HCT116 (cell line): ENCODE results near the gene SLAMF8. TPM values are rescaled to one million over a fixed set of nuclear protein-coding genes. Genes with fewer than 3 reads are reported as not detected.

ENCODE experiments used
- ATAC-seq: fragments of 200-7000 bp; cut with Tn5 transposase; 2 replicates; pipeline ENCODE4 v1.9.1; 2020; ENCODE audit warnings: mild to moderate bottlenecking, moderate library complexity
- BruUV-seq: library from RNA; stranded (reverse); fragments of 400-500 nt; replicated peaks from 2 replicates; lab custom pipeline; 2021; lab: Mats Ljungman, UMichigan
- CTCF ChIA-PET: fragments of 300-600 bp; sonication (Branson Sonifier 250); formaldehyde crosslinking; loops from one replicate; lab custom pipeline; 2021; ENCODE audit warnings: antibody characterized with exemption; lab: Charles Lee
- POLR2A ChIA-PET: fragments of 300-600, 350-600 bp; sonication (Branson Sonifier 250); formaldehyde crosslinking; loops from one replicate; lab custom pipeline; 2021; ENCODE audit warnings: antibody characterized with exemption; lab: Charles Lee
- RAD21 ChIA-PET, 2 experiments: fragments of 300-600 bp; sonication (Branson Sonifier 250); formaldehyde crosslinking; loops; one replicate each; lab custom pipeline; 2023; ENCODE audit warnings: low total read pairs in 2 of 2; ENCODE audit not compliant: uncharacterized antibody in 2 of 2, unreplicated experiment in 2 of 2, low non-redundant PET in 1 of 2; lab: Charles Lee
- DNase-seq: peaks from one replicate; pipeline ENCODE4 v3.0.0-alpha.2; 2010; ENCODE audit warnings: low read depth, low spot score
- H2AFZ ChIP-seq: fragments of 200-600 bp; shearing (Covaris generic), sonication (generic); 2 replicates; pipeline ENCODE4 v1.6.1; 2017; ENCODE audit warnings: low read depth, mixed run types, mixed read lengths, antibody characterized with exemption, low read length; ENCODE audit not compliant: poor library complexity, severe bottlenecking
- H3K27ac ChIP-seq: 2 replicates; pipeline ENCODE4 v1.5.1; 2012; ENCODE audit warnings: low read depth, low read length
- H3K27me3 ChIP-seq: fragments of 200-600 bp; sonication (generic); 2 replicates; pipeline ENCODE4 v1.6.1; 2016; ENCODE audit warnings: mixed run types, low read length, mixed read lengths; ENCODE audit not compliant: insufficient read depth
- H3K36me3 ChIP-seq, 2 experiments: fragments of 200-500 bp in 1 of 2; fragments of 200-600 bp in 1 of 2; sonication (Bioruptor generic) in 1 of 2; sonication (generic) in 1 of 2; 2 replicates each; pipeline versions ENCODE4 v1.5.1 to v1.6.1; 2014 to 2016; ENCODE audit warnings: low read length in 2 of 2, inconsistent platforms in 1 of 2, mixed read lengths in 1 of 2, mixed run types in 1 of 2; ENCODE audit not compliant: insufficient read depth in 2 of 2, control insufficient read depth in 1 of 2
- H3K4me1 ChIP-seq, 2 experiments: fragments of 200-600 bp in 1 of 2; sonication (generic) in 1 of 2; 2 replicates each; pipeline versions ENCODE4 v1.5.1 to v1.6.1; 2012 to 2017; ENCODE audit warnings: low read length in 2 of 2, inconsistent platforms in 1 of 2, mild to moderate bottlenecking in 1 of 2, mixed read lengths in 1 of 2, mixed run types in 1 of 2, moderate library complexity in 1 of 2; ENCODE audit not compliant: insufficient read depth in 2 of 2, control insufficient read depth in 1 of 2
- H3K4me2 ChIP-seq: fragments of 200-600 bp; sonication (generic); 2 replicates; pipeline ENCODE4 v1.6.1; 2017; ENCODE audit warnings: mixed run types, low read length, mixed read lengths
- H3K4me3 ChIP-seq, 2 experiments: fragments of 200-600 bp in 1 of 2; sonication (generic) in 1 of 2; replicated peaks in 1 of 2; 2 replicates each; pipeline ENCODE4 v1.5.1; 2011 to 2016; ENCODE audit warnings: low read length in 2 of 2, control low read depth in 1 of 2, low read depth in 1 of 2, mild to moderate bottlenecking in 1 of 2, mixed read lengths in 1 of 2, mixed run types in 1 of 2
- H3K79me2 ChIP-seq: fragments of 200-600 bp; sonication (generic); 2 replicates; pipeline ENCODE4 v1.6.1; 2017; ENCODE audit warnings: mild to moderate bottlenecking, mixed run types, low read length, moderate library complexity, mixed read lengths; ENCODE audit not compliant: insufficient read depth
- H3K9ac ChIP-seq: fragments of 200-600 bp; sonication (generic); 2 replicates; pipeline ENCODE4 v1.6.1; 2016; ENCODE audit warnings: low read length, mixed read lengths
- H3K9me2 ChIP-seq: fragments of 200-600 bp; sonication (generic), shearing (Covaris generic); 2 replicates; pipeline ENCODE4 v1.6.1; 2017; ENCODE audit warnings: mixed run types, mild to moderate bottlenecking, moderate library complexity; ENCODE audit not compliant: insufficient read depth
- H3K9me3 ChIP-seq, 2 experiments: fragments of 200-500 bp in 1 of 2; fragments of 200-600 bp in 1 of 2; sonication (Bioruptor generic) in 1 of 2; sonication (generic) in 1 of 2; 2 replicates each; pipeline ENCODE4 v1.6.1; 2014 to 2017; ENCODE audit warnings: low read length in 2 of 2, mixed read lengths in 2 of 2, inconsistent platforms in 1 of 2, low read depth in 1 of 2, mild to moderate bottlenecking in 1 of 2, mixed run types in 1 of 2, moderate library complexity in 1 of 2; ENCODE audit not compliant: control insufficient read depth in 1 of 2, insufficient read depth in 1 of 2
- H4K20me1 ChIP-seq: fragments of 200-600 bp; sonication (generic), shearing (Covaris generic); 2 replicates; pipeline ENCODE4 v1.6.1; 2017; ENCODE audit warnings: mixed run types, mild to moderate bottlenecking, moderate library complexity; ENCODE audit not compliant: insufficient read depth
- CBX3 ChIP-seq: IDR thresholded peaks from 2 replicates; pipeline ENCODE4 v1.6.1; 2012; ENCODE audit warnings: low read depth
- CEBPB ChIP-seq: IDR thresholded peaks from 2 replicates; pipeline ENCODE4 v1.6.1; 2012; ENCODE audit warnings: low read depth
- EGR1 ChIP-seq: IDR thresholded peaks from 2 replicates; pipeline ENCODE4 v1.6.1; 2012; ENCODE audit warnings: low read depth
- ELF1 ChIP-seq: IDR thresholded peaks from 2 replicates; pipeline ENCODE4 v1.6.1; 2012; ENCODE audit warnings: low read depth, borderline replicate concordance
- JUND ChIP-seq: IDR thresholded peaks from 2 replicates; pipeline ENCODE4 v1.6.1; 2012
- SRF ChIP-seq: IDR thresholded peaks from 2 replicates; pipeline ENCODE4 v1.6.1; 2012; ENCODE audit warnings: low read depth
- TCF7L2 ChIP-seq: IDR thresholded peaks from 2 replicates; pipeline ENCODE4 v1.7.0; 2011; ENCODE audit warnings: borderline replicate concordance, inconsistent platforms; ENCODE audit not compliant: insufficient read depth, insufficient read length; ENCODE audit errors: extremely low read depth
- YY1 ChIP-seq: IDR thresholded peaks from 2 replicates; pipeline ENCODE4 v1.6.1; 2011; ENCODE audit warnings: low read length, low read depth, moderate library complexity, mild to moderate bottlenecking; ENCODE audit not compliant: insufficient replicate concordance; ENCODE audit errors: extremely low read depth
- ZFX ChIP-seq: fragments of 450-650 bp; IDR thresholded peaks from 2 replicates; pipeline ENCODE4 v1.6.1; 2017
- ZNF274 ChIP-seq: fragments of 200-500 bp; sonication (Bioruptor generic); IDR thresholded peaks from 2 replicates; pipeline ENCODE4 v1.6.1; 2014; ENCODE audit warnings: mild to moderate bottlenecking, low read depth, low read length, inconsistent platforms
- intact Hi-C: fragments of 100-400 bp; cut with micrococcal nuclease; formaldehyde crosslinking; loops from 2 replicates; pipeline ENCODE4 v1.10.0; 2022
- total RNA-seq: library from RNA; stranded (reverse); gene quantifications from one replicate; pipeline ENCODE4 v1.2.1, GENCODE V29; 2021; ENCODE audit not compliant: unreplicated experiment
- TF ChIP-seq, protein P1 (sequence below): IDR thresholded peaks from 2 replicates; pipeline ENCODE4 v1.6.1; 2011; ENCODE audit warnings: mild to moderate bottlenecking, low read length, moderate library complexity; ENCODE audit not compliant: insufficient replicate concordance; ENCODE audit errors: extremely low read depth
- TF ChIP-seq, protein P2 (sequence below): IDR thresholded peaks from 2 replicates; pipeline ENCODE4 v1.6.1; 2012

Gene SLAMF8
- total RNA-seq, 1 experiment from 2014 or later: not detected

DNA sequence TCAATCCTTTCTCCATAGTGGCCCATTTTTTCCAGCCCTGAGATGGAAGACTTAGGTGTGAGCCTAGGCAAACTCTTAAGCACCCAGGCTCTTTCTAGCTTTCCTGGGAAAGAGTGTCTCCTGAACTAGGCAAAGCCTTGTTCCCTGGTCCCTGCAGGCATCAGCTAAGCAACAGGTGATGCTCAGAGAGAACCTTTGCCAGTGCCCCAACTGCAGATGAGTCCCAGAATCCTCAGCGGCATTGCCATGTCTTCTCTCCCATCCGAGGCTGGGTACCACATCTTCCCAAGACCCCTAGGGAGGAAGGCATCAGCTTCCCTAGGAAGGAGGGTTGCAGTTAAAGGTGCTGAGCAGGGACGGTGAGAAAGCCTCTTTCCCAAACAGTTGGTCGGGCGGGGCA, 44.0 kb downstream of the SLAMF8 start:
- H3K4me1 ChIP-seq: peaks cover 29 to 57% of the 10 kb centered on the region in 2 experiments
- H3K27me3 ChIP-seq: no peaks in the 10 kb centered on the region
- no peak overlapping the region for H3K9ac ChIP-seq
- H2AFZ ChIP-seq: no peak overlapping the region
- no peaks in the 10 kb centered on the region for H3K9me3 ChIP-seq
- no TSS peak for BruUV-seq
- H3K4me2 ChIP-seq: no peak overlapping the region
- DNase-seq: no peak
- no peak overlapping the region for H3K27ac ChIP-seq
- H3K4me3 ChIP-seq: no peak overlapping the region
- H3K79me2 ChIP-seq: no peaks in the 10 kb centered on the region
- no peaks in the 10 kb centered on the region for H3K9me2 ChIP-seq
- H3K36me3 ChIP-seq: no peaks in the 10 kb centered on the region
- H4K20me1 ChIP-seq: no peaks in the 10 kb centered on the region
- CTCF ChIA-PET: no interaction called here
- TF ChIP-seq TCF7L2 (no peak), YY1 (no peak), SRF (no peak), JUND (no peak), ELF1 (no peak), ZNF274 (no peak), CEBPB (no peak), EGR1 (no peak), ZFX (no peak), CBX3 (no peak)
- TF ChIP-seq, protein P1, sequence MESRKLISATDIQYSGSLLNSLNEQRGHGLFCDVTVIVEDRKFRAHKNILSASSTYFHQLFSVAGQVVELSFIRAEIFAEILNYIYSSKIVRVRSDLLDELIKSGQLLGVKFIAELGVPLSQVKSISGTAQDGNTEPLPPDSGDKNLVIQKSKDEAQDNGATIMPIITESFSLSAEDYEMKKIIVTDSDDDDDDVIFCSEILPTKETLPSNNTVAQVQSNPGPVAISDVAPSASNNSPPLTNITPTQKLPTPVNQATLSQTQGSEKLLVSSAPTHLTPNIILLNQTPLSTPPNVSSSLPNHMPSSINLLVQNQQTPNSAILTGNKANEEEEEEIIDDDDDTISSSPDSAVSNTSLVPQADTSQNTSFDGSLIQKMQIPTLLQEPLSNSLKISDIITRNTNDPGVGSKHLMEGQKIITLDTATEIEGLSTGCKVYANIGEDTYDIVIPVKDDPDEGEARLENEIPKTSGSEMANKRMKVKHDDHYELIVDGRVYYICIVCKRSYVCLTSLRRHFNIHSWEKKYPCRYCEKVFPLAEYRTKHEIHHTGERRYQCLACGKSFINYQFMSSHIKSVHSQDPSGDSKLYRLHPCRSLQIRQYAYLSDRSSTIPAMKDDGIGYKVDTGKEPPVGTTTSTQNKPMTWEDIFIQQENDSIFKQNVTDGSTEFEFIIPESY: no peak
- TF ChIP-seq, protein P2, sequence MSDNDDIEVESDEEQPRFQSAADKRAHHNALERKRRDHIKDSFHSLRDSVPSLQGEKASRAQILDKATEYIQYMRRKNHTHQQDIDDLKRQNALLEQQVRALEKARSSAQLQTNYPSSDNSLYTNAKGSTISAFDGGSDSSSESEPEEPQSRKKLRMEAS: no peak
- TF ChIP-seq, all 23 proteins: peak for 0
- intact Hi-C loops: no loop called here
- ChIA-PET POLR2A (no interaction called here), RAD21 (no interaction called here)
- no peak for ATAC-seq
